K562 (cell line): ENCODE measurements around the gene DNAH1. TPM values are rescaled to one million over a fixed set of nuclear protein-coding genes. Genes with fewer than 3 reads are reported as not detected.

ENCODE experiments used
- ATAC-seq: fragments of 200-7000 bp; cut with Tn5 transposase; 3 replicates; pipeline ENCODE4 v1.9.1; 2020; ENCODE audit warnings: moderate library complexity
- BruUV-seq: library from RNA; stranded (reverse); fragments of 400-500 nt; replicated peaks from 2 replicates; lab custom pipeline; 2021; lab: Mats Ljungman, UMichigan
- CTCF ChIA-PET: fragments of 300-600 bp; formaldehyde crosslinking; extraction: SDS; loops from one replicate; lab custom pipeline; 2021; ENCODE audit warnings: low intra/inter-chr PET ratio; lab: Yijun Ruan, JAX
- POLR2A ChIA-PET: fragments of 300-600, 350-650 bp; sonication (Branson Sonifier 250); formaldehyde crosslinking; extraction: SDS; loops from one replicate; lab custom pipeline; 2021; ENCODE audit warnings: antibody characterized with exemption, inconsistent platforms; lab: Yijun Ruan, JAX
- DNase-seq, 4 experiments: peaks; one replicate each; pipeline versions ENCODE4 v3.0.0 to v3.0.0-alpha.2; 2011 to 2018; ENCODE audit warnings: low spot score in 3 of 4, mixed read lengths in 3 of 4; ENCODE audit errors: extremely low read depth in 1 of 4
- FAIRE-seq: peaks from 2 replicates; lab custom pipeline; 2011; peaks lifted over from hg19 to GRCh38; lab: Jason Lieb, UNC
- H2AFZ ChIP-seq: 2 replicates; pipeline ENCODE4 v1.6.0; 2011; ENCODE audit warnings: low read depth, low read length, control low read depth, inconsistent platforms
- H3K27ac ChIP-seq: fragments of 200-600 bp; 3 replicates; pipeline ENCODE4 v1.8.0; 2011; ENCODE audit warnings: low read depth, mild to moderate bottlenecking, control low read depth, inconsistent platforms, low read length, moderate library complexity, mixed read lengths; ENCODE audit errors: extremely low read depth
- H3K27me3 ChIP-seq, 2 experiments: fragments of 300-600 bp in 1 of 2; 2 replicates in 1 of 2; 3 replicates in 1 of 2; pipeline versions ENCODE4 v1.6.0 to v1.8.0; 2011; ENCODE audit warnings: inconsistent platforms in 2 of 2, low read length in 2 of 2, mild to moderate bottlenecking in 1 of 2, mixed read lengths in 1 of 2, moderate library complexity in 1 of 2; ENCODE audit not compliant: control insufficient read depth in 2 of 2, insufficient read depth in 2 of 2
- H3K36me3 ChIP-seq: fragments of 300-600 bp; 3 replicates; pipeline ENCODE4 v1.8.0; 2011; ENCODE audit warnings: mild to moderate bottlenecking, low read length, inconsistent platforms; ENCODE audit not compliant: control insufficient read depth, insufficient read depth
- H3K4me1 ChIP-seq, 2 experiments: fragments of 200-600 bp in 1 of 2; replicated peaks in 1 of 2; 2 replicates in 1 of 2; 3 replicates in 1 of 2; pipeline versions ENCODE4 v1.5.1 to v1.8.0; 2011; ENCODE audit warnings: inconsistent platforms in 2 of 2, low read length in 2 of 2, mild to moderate bottlenecking in 1 of 2, mixed read lengths in 1 of 2, moderate library complexity in 1 of 2; ENCODE audit not compliant: control insufficient read depth in 2 of 2, insufficient read depth in 2 of 2
- H3K4me2 ChIP-seq: 2 replicates; pipeline ENCODE4 v1.6.1; 2011; ENCODE audit warnings: low read length, control low read depth, inconsistent platforms, mixed read lengths; ENCODE audit not compliant: insufficient read depth
- H3K4me3 ChIP-seq: fragments of 200-600 bp; sonication (generic), shearing (Covaris generic); 2 replicates; pipeline ENCODE4 v1.5.1; 2016; ENCODE audit warnings: control low read depth, inconsistent platforms
- H3K79me2 ChIP-seq: fragments of 200-600 bp; 3 replicates; pipeline ENCODE4 v1.8.0; 2011; ENCODE audit warnings: low read length, inconsistent platforms; ENCODE audit not compliant: control insufficient read depth, insufficient read depth
- H3K9ac ChIP-seq, 2 experiments: 2 replicates each; pipeline versions ENCODE4 v1.6.0 to v1.6.1; 2011; ENCODE audit warnings: low read depth in 2 of 2, low read length in 2 of 2, control low read depth in 1 of 2, inconsistent platforms in 1 of 2, mild to moderate bottlenecking in 1 of 2, mixed read lengths in 1 of 2; ENCODE audit not compliant: insufficient read depth in 1 of 2
- H3K9me1 ChIP-seq: one replicate; pipeline ENCODE4 v1.6.0; 2011; ENCODE audit warnings: inconsistent platforms, mild to moderate bottlenecking, low read length, moderate library complexity; ENCODE audit not compliant: control insufficient read depth, insufficient read depth
- H3K9me3 ChIP-seq: replicated peaks from 2 replicates; pipeline ENCODE4 v1.5.1; 2011; ENCODE audit warnings: low read depth, low read length, inconsistent platforms; ENCODE audit not compliant: control insufficient read depth, insufficient read depth
- H4K20me1 ChIP-seq: replicated peaks from 2 replicates; pipeline ENCODE4 v1.6.1; 2011; ENCODE audit warnings: low read length, inconsistent platforms, mixed read lengths; ENCODE audit not compliant: control insufficient read depth, insufficient read depth
- ERF ChIP-seq: fragments of 450-650 bp; formaldehyde crosslinking; IDR thresholded peaks from 2 replicates; pipeline ENCODE4 v1.4.0; 2020; ENCODE audit warnings: mild to moderate bottlenecking, mixed read lengths
- HNRNPL ChIP-seq: fragments of 200-400 bp; formaldehyde crosslinking; IDR thresholded peaks from 2 replicates; pipeline ENCODE4 v1.6.1; 2017; ENCODE audit warnings: low read depth, mild to moderate bottlenecking, low read length
- HOXB6 ChIP-seq: fragments of 250-450 bp; sonication (Bioruptor Pico); IDR thresholded peaks from 2 replicates; pipeline ENCODE4 v1.5.1; 2022; ENCODE audit warnings: mild to moderate bottlenecking, borderline replicate concordance
- MEF2D ChIP-seq: conservative IDR thresholded peaks from 2 replicates; pipeline ENCODE4 v1.6.1; 2016; ENCODE audit warnings: low read depth, missing genetic modification characterization, missing compliant biosample characterization
- MXI1 ChIP-seq: IDR thresholded peaks from 2 replicates; pipeline ENCODE4 v1.6.1; 2011; ENCODE audit warnings: low read depth, mild to moderate bottlenecking, improper control_type of control experiment, low read length
- NRF1 ChIP-seq, 2 experiments: fragments of 450-650 bp; IDR thresholded peaks in 1 of 2; conservative IDR thresholded peaks in 1 of 2; 2 replicates each; pipeline ENCODE4 v1.6.1; 2014; ENCODE audit warnings: mild to moderate bottlenecking in 2 of 2
- RB1 ChIP-seq: fragments of 450-650 bp; IDR thresholded peaks from 2 replicates; pipeline ENCODE4 v1.6.1; 2017; ENCODE audit warnings: low read depth, mild to moderate bottlenecking
- STAT6 ChIP-seq: sonication (generic); formaldehyde crosslinking; IDR thresholded peaks from 2 replicates; pipeline ENCODE4 v1.8.1; 2023; ENCODE audit warnings: mild to moderate bottlenecking, missing genetic modification reagents
- TSC22D4 ChIP-seq: fragments of 450-650 bp; IDR thresholded peaks from 2 replicates; pipeline ENCODE4 v1.6.1; 2016; ENCODE audit warnings: missing genetic modification characterization, missing biosample characterization, control low read depth
- ZKSCAN8 ChIP-seq: fragments of 200-800 bp; sonication (Bioruptor generic); IDR thresholded peaks from 2 replicates; pipeline ENCODE4 v1.6.1; 2016; ENCODE audit warnings: missing genetic modification characterization, missing compliant biosample characterization
- ZNF785 ChIP-seq: fragments of 250-450 bp; sonication (Bioruptor Pico); IDR thresholded peaks from 2 replicates; pipeline ENCODE4 v1.4.0; 2020; ENCODE audit warnings: mild to moderate bottlenecking
- whole genome bisulfite sequencing: fragments of 100-300 bp; shearing (Covaris generic); methylation state at CpG from one replicate; pipeline ENCODE4 v1.1.6; 2016; ENCODE audit warnings: low coverage, mixed read lengths; ENCODE audit not compliant: insufficient coverage; ENCODE audit errors: missing lambda C conversion rate; 5-methylcytosine and 5-hydroxymethylcytosine counted together
- in situ Hi-C: fragments of 300-500 bp; cut with MboI; formaldehyde crosslinking; loops from 4 replicates; pipeline ENCODE4 v1.15.0; 2018; ENCODE audit warnings: inconsistent platforms, mixed read lengths
- intact Hi-C: fragments of 100-400 bp; cut with micrococcal nuclease; formaldehyde crosslinking; loops from 2 replicates; pipeline ENCODE4 v1.14.2; 2022
- polyA plus RNA-seq, 8 experiments: library from polyadenylated mRNA; depleted of rRNA in 4 of 8; stranded (reverse) in 5 of 8; unstranded in 3 of 8; fragments of >200 nt; fragmentation: Nextera tagmentation in 2 of 8; fragmentation: Illumina TruSeq in 1 of 8; extraction: Ambion mirVana in 2 of 8; extraction: Trizol in 1 of 8; gene quantifications; 2 replicates each; pipeline versions ENCODE4 v1.2.1 to v1.2.3, GENCODE V29; 2011 to 2014; ENCODE audit warnings: inconsistent platforms in 1 of 8, missing spikeins in 1 of 8
- total RNA-seq, 7 experiments: library from RNA; depleted of rRNA in 6 of 7; stranded (reverse); fragments of >200 nt in 6 of 7; fragmentation: Illumina TruSeq in 2 of 7; extraction: Trizol in 2 of 7; gene quantifications; 2 replicates each; pipeline versions ENCODE4 v1.2.1 to v1.2.3, GENCODE V29; 2011 to 2021; ENCODE audit warnings: low replicate concordance in 1 of 7

DNAH1 gene
- total and polyA plus RNA-seq, 9 of the 15 experiments (the other 6 are each of a cell fraction or from before 2014, with no cell fraction given) = 0.04 to 0.84 (median 0.50) TPM

GRCh38 chr3:52358362-52358940 lies 42.3 kb downstream of the DNAH1 start:
- in situ Hi-C loops = no loop called here
- H3K27me3 ChIP-seq = no peaks in the 10 kb centered on the region; a peak in 1 of 5 replicates
- no peaks in the 10 kb centered on the region for H4K20me1 ChIP-seq
- intact Hi-C loops = no loop called here
- ATAC-seq (no peak), FAIRE-seq (no peak), DNase-seq (no peak)
- no peak overlapping the region; a peak in 1 of 4 replicates for H3K9ac ChIP-seq
- H3K36me3 ChIP-seq = no peaks in the 10 kb centered on the region
- no peaks in the 10 kb centered on the region for H3K9me3 ChIP-seq
- BruUV-seq = no TSS peak
- WGBS = 59% methylated on average over 4 of the region's 18 CpGs
- no peak overlapping the region for H3K4me2 ChIP-seq
- H3K27ac ChIP-seq = no peak overlapping the region
- H3K9me1 ChIP-seq = no peaks in the 10 kb centered on the region
- no peak overlapping the region for H2AFZ ChIP-seq
- no peaks in the 10 kb centered on the region; a peak in 1 of 5 replicates for H3K4me1 ChIP-seq
- no peaks in the 10 kb centered on the region for H3K79me2 ChIP-seq
- ChIA-PET CTCF (no interaction called here), POLR2A (no interaction called here)
- no peak overlapping the region for H3K4me3 ChIP-seq
- no peak for TF ChIP-seq MXI1
- no peak for TF ChIP-seq ERF
- no peak for TF ChIP-seq ZNF785 (CRISPR knock-in tag)
- TF ChIP-seq STAT6 = no peak
- TF ChIP-seq TSC22D4 (tag) = no peak
- no peak for TF ChIP-seq RB1
- no peak for TF ChIP-seq ZKSCAN8 (CRISPR knock-in tag)
- TF ChIP-seq NRF1 (conservative IDR thresholded peaks at IDR 0.05 in 1 of 2, IDR thresholded peaks at IDR 0.05 in 1 of 2) = no peak
- TF ChIP-seq HNRNPL = no peak
- TF ChIP-seq MEF2D = no peak
- no peak for TF ChIP-seq HOXB6
